ENCODE measurements around the gene ZNF638.

Gene ZNF638

GRCh38 chr2:71457923-71458322, 126.3 kb downstream of the ZNF638 start:
- no peak for DNase-seq

- no peak for DNase-seq
Observed at GRCh38 chr2:71458413-71459083, 127.0 kb downstream of the ZNF638 start.

GRCh38 chr2:71459084-71459431, 127.5 kb downstream of the ZNF638 start:
- no peak for DNase-seq

DNA sequence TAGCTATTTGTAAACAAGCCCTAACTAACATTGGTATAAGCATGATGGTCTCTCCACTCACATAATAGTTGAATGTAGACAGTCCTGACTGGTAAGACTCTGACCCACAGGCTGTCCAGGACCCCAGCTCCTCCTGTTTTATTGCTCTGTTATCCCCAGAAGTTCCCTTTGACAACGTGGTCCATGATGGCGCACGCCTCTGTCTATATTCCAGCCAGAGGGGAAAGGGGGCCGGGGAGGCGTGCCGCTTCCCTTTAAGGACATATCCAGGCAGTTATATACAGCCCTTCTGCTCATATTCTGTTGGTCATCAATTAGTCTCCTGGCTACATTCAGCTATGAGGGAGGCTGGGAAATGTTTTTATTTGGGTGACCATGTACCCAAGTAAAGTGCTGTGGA, 128.5 kb downstream of the ZNF638 start:
- DNase-seq: no peak

DNA sequence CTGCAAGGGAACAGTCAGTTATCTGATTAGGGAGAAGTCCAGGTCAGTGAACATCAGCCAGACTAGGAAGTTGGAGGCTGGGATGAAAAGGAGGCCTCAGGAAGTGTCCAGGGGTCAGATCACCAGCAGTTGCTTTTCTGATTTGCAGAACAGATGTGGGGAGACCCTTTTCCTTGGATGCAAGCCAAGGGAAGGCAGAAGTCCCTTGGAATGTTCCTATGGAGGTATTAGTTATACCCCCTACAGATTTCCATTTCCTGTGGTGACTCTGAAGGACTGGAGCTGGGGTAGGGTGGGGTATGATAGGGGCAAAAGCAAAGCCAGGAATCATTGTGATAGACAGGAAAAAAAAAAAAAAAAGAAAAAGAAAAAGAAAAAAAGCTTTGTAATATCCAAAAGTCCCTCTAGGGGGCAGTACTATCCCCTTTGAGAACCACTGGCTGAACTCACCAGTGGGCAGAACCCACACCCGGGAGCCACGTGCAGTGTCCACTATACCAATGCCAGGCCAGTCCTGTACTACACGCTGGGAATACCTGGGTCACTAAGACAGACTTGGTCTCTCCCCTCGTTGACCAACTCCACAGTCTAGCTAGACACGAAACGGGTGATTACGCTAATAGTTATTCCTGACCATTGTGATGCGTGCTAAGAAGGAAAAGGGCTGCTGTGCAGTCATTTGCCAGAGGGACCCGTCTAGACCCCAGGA, 129.2 kb downstream of the ZNF638 start:
- no peak for DNase-seq

- DNase-seq: no peak
Observed at GRCh38 chr2:71461304-71461671, 129.7 kb downstream of the ZNF638 start.

- DNase-seq: no peak
Observed at GRCh38 chr2:71462056-71462605, 130.5 kb downstream of the ZNF638 start.

DNA sequence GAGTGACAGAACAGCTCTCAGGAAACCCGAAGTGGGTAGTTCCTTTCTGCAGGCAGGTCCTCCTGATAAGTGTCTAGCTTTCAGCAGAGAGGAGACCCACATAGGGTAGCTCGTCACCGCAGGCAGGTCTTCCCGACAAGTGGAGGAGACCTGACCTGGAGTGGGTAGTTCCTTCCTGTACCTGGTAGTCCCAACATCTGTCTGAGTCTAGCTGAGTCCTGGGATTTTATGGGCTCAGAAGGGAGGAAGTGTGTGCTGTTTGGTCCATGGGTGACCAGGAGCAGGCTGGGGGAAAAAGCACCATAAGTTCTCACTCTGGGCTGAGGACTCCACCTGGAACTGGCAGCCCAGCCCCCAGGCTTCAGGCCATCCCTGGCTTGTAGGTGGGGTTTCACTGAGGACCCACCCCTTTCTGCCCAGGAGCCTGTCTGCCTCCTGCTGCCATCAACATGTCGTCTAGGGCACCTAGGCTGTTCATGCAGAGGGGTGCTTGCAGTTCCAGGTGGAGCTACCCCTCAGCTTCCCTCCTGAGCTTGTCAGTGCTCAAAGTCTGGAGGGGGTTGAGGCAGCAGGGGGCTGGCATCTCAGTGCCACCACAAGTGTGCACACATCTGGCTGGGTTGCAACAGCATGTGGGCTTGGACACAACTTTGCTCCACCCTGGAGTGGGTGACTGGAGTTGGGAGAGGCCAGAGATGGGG, 131.2 kb downstream of the ZNF638 start:
- no peak for DNase-seq

- no peak for DNase-seq
Observed at GRCh38 chr2:71463342-71463654, 131.7 kb downstream of the ZNF638 start.

GRCh38 chr2:71464389-71464788, 132.8 kb downstream of the ZNF638 start:
- DNase-seq: no peak

DNA sequence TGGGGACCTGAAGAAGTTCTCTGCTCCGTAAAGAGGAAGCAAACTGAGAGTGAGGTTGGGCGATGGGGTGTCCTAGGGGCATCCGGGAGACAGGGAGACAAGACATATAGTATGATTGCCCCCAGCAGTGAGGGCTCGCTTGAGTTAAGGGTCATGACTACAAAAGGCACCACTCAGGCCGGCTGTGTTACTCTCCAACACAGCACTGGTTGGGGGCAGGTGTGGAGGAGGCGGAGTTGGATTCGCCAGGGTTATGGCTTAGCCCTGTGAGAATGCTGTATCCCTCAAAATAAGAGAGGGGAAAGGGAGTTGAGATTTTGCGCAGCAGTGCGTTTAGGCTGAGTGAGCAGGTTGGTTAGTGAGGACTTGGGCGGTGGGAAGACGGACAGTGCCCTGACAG, 133.8 kb downstream of the ZNF638 start:
- no peak for DNase-seq

DNA sequence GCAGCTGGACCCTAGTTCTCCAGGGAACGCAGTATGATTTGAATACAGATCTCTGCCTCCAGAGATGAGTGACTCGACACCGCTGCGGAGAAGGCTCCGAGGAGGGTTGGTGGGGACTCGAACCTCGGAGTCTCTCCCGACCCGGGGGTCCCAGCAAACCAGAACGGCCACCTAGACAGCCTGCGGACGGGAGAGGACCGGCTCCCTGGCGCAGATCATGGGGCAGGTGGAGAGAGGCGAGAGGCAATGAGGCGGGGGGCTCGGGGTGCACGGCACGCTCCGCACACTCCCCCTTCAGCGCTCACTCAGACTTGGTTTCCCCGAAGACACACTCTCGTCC, 134.3 kb downstream of the ZNF638 start:
- DNase-seq: no peak

- DNase-seq: no peak
Observed at GRCh38 chr2:71466301-71467179, 135.0 kb downstream of the ZNF638 start.

- no peak for DNase-seq
Observed at GRCh38 chr2:71467180-71467815, 135.7 kb downstream of the ZNF638 start.

- DNase-seq: no peak
Observed at GRCh38 chr2:71468279-71469015, 136.9 kb downstream of the ZNF638 start.

DNA sequence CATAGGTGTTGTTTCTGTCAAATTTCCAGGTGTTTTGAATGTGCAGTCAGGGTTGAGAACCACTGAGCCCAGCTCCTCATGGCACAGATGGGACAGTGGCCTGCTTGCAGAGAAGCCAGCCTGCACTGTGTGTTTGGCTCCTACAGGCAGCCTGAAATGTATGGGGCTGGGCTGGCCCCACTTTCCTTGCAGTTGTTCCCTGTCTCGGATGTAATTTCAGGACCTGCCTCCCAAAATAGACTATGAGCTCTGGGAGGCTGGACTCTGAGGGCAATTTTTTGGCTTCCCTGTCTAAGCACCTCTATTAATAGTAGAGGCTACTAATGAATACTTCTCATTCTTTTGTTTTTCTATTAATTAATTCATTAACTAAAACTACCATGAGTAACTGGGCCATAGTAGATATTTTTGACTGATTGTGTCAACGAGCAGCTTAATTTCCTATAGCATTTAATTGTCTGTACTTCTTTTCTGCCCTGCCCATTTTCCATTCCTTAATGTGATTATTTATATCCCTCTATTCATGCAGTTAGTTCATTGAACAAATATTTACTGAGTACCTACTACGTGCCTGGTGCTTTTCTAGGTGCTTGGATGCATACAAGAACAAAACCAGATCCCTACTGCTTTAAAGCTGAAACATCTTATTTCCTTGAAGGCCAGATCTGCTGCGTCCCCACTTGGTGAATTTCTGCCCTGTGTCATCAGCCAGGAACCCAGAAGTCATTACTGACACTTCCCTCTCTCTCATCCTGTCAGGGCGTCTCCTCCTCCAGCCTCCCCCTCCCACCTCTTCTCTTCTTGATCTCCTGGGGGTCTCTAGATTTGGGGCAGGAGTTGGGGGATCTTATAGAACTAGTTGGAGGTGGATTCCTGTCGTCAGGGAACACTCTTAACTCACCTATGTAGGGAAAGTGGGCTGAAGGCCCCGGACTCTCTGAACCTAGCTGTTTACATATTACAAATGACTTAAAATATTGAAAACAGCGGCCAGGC, 138.1 kb downstream of the ZNF638 start:
- DNase-seq: no peak

- DNase-seq: no peak
Observed at GRCh38 chr2:71471276-71471675, 139.7 kb downstream of the ZNF638 start.

DNA sequence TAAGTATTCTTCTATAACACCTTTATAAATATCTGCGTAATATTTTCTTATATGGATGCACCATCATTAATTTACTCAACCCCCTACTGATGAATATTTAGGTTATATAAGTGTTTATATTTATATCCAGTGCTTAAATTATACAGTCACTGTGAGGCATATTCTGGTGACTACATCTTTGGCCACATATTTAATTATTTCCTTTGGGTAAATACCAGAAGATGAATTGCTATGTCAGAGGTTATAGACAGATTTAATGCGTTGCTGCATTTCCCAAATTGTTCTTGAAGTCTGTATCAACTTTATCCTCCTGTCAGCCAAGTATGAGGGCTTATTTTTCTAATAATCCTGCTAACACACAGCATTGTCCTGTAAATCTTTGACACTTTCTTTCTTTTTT, 140.4 kb downstream of the ZNF638 start:
- DNase-seq: no peak

- no peak for DNase-seq
Observed at GRCh38 chr2:71473346-71474031, 141.9 kb downstream of the ZNF638 start.

DNA sequence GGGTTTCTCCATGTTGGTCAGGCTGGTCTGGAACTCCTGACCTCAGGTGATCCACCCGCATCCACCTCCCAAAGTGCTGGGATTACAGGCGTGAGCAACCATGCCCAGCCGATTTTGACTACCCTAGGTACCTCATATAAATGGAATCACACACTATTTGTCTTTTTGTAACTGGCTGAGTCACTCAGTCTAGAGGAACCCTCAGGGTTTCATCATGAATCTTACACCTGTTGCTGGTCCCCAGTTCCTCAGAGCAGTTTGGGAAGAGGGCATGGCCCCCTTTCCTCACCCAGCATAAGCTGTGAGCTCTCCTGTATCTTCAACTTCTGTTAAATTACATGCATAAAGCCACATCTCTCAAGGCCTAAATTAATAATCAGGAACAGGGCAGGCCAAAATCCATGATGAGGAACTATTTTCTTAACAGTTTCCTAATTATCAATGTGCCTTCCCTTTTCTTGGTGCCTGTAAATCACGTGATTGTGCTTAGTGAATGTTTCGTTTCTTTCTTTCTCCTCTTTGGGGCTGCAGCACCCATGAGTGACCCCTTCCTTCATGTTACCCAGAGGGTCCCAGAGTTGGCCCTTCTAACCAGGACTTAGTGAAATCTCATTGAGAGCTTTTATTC, 142.6 kb downstream of the ZNF638 start:
- DNase-seq: no peak
